Pons (tissue), 1 donor: ENCODE measurements around the gene LRRC4.

Experiments
- DNase-seq: peaks from one replicate; pipeline ENCODE4 v3.0.0-alpha.2; 2016; ENCODE audit warnings: low spot score

Gene LRRC4

GRCh38 chr7:128059143-128059988 is 28.1 kb upstream of the LRRC4 start:
- no peak for DNase-seq

- peak; percentile 39 for DNase-seq
These were observed 26.7 kb upstream of the LRRC4 start for GRCh38 chr7:128057909-128058308.

GRCh38 chr7:128056901-128057300 is 25.7 kb upstream of the LRRC4 start:
- no peak for DNase-seq

- DNase-seq = no peak
These were observed 24.4 kb upstream of the LRRC4 start for GRCh38 chr7:128055637-128056036.

GRCh38 chr7:128054511-128054910 is 23.3 kb upstream of the LRRC4 start:
- DNase-seq = no peak

GRCh38 chr7:128053991-128054390 is 22.8 kb upstream of the LRRC4 start:
- DNase-seq = no peak

- DNase-seq = peak; percentile 69
These were observed 21.8 kb upstream of the LRRC4 start for GRCh38 chr7:128053023-128053422.

GRCh38 chr7:128052404-128052803 is 21.2 kb upstream of the LRRC4 start:
- DNase-seq = no peak

GRCh38 chr7:128045766-128046165 is 14.5 kb upstream of the LRRC4 start:
- DNase-seq = no peak

- DNase-seq = no peak
These were observed 13.9 kb upstream of the LRRC4 start for GRCh38 chr7:128045158-128045557.

GRCh38 chr7:128044064-128044463 is 12.8 kb upstream of the LRRC4 start:
- no peak for DNase-seq

- DNase-seq = peak; percentile 99
These were observed 10.8 kb upstream of the LRRC4 start for GRCh38 chr7:128042012-128042411.

- DNase-seq = peak; percentile 40
These were observed 10.0 kb upstream of the LRRC4 start for GRCh38 chr7:128041203-128041602.

GRCh38 chr7:128040205-128040604 is 9.0 kb upstream of the LRRC4 start:
- no peak for DNase-seq

- no peak for DNase-seq
These were observed 8.3 kb upstream of the LRRC4 start for GRCh38 chr7:128039544-128039953.

- DNase-seq = no peak
These were observed 6.8 kb upstream of the LRRC4 start for GRCh38 chr7:128037880-128038619.

GRCh38 chr7:128037081-128037480 is 5.8 kb upstream of the LRRC4 start:
- DNase-seq = no peak

- no peak for DNase-seq
These were observed 5.1 kb upstream of the LRRC4 start for GRCh38 chr7:128036226-128036940.

GRCh38 chr7:128035712-128036111 is 4.5 kb upstream of the LRRC4 start:
- peak; percentile 80 for DNase-seq

- peak; percentile 70 for DNase-seq
These were observed 3.6 kb upstream of the LRRC4 start for GRCh38 chr7:128034825-128035224.

GRCh38 chr7:128033246-128033645 is 2.0 kb upstream of the LRRC4 start:
- no peak for DNase-seq

- DNase-seq = no peak
These were observed 1.5 kb upstream of the LRRC4 start for GRCh38 chr7:128032605-128033235.
